Activated naive CD4-positive, alpha-beta T cell treated with anti-CD3 and anti-CD28 coated beads, Interleukin-2, amount 10 ng/mL, durations not matched to agents 5 hours and 36 hours (primary cell): Measurements from ENCODE around the gene CPN1. TPM values are rescaled to one million over a fixed set of nuclear protein-coding genes. Genes with fewer than 3 reads are reported as not detected.

ENCODE experiments used
- total RNA-seq, 2 experiments: library from RNA; stranded (reverse); gene quantifications; one replicate each; pipeline ENCODE4 v1.2.3, GENCODE V29; 2021

CPN1 gene
- total RNA-seq = not detected

DNA sequence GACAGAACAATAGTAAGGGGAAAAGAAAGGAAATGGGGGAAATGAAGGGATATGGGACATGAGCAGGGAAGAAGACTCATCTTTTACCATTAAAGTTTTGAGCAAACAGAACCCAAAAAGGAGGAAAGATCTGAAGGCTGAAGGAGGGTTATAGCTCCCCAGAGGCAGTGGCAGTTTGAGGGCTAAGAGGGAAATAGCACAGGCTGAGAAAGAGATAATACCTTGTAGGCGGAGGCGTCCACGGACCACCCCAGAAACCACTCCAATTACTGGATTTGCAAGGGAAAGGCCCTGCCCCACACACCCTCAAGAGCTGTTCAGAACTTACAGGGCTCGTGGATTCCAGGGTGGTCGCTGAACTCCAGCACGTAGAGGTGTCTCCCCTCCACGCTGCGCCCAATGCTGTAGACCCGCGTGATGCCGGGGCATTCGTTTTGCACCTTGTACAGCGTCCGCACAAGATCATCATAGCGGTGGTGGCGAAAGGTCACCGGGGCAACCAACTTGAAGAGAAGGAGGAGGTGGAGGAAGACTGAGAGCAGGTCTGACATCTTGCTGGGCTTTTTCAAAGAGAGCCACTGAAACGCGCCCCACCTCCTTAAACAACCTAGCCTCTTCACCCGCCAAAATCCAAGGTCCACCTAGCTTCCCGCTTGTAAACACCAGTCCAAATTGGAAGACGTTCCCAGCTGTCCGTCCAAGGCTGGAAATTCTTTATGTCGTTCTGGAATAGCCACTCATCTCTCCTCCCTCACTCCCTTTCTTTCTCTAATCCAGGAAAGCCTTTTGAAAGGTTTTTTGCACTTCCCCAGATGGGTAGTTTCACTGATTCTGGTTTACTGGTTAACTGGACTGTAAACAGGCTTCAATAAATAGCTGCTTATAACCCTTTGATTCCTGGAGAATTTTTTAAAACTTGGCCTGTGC is at the start of gene CPN1:
Gene CPN1 (minus strand): TSS at position 795 of the 927 bp plus-strand sequence. CDS start 244 bp downstream, at position 551.

GRCh38 chr10:100009793-100010676 is 71.6 kb downstream of the CPN1 start, which contains the start of gene DNMBP:
TSS of gene DNMBP (minus strand) at chr10:100009947. CDS start at chr10:99972124, 37,823 bp downstream.

Other genes starting within 250 kb of the CPN1 start
- gene DNMBP, start 71.9 kb downstream of the CPN1 start, total RNA-seq = 1 to 10 TPM; 3.5 to 3.6 TPM
- 10 to 100 TPM; 13.6 to 13.9 TPM for gene ERLIN1, start 104.2 kb upstream of the CPN1 start, total RNA-seq
- gene CHUK, start 147.7 kb upstream of the CPN1 start, total RNA-seq = 10 to 100 TPM; 20.6 to 21.1 TPM
- 10 to 100 TPM; 32.5 to 33.2 TPM for gene CWF19L1, start 185.8 kb upstream of the CPN1 start, total RNA-seq
- gene BLOC1S2, start 204.8 kb upstream of the CPN1 start, total RNA-seq = 10 to 100 TPM; 41.2 to 45.0 TPM
- gene PKD2L1, start 248.4 kb upstream of the CPN1 start, total RNA-seq = under 1 TPM in 1 of 2 experiments, not detected in 1; 0.23 TPM